ENCODE results near the gene GLYAT.

- TF ChIP-seq POLR2AphosphoS5 (IDR thresholded peaks at IDR 0.05; ENCODE audit: low read depth, low read length) = no peak
- TF ChIP-seq, protein P1, sequence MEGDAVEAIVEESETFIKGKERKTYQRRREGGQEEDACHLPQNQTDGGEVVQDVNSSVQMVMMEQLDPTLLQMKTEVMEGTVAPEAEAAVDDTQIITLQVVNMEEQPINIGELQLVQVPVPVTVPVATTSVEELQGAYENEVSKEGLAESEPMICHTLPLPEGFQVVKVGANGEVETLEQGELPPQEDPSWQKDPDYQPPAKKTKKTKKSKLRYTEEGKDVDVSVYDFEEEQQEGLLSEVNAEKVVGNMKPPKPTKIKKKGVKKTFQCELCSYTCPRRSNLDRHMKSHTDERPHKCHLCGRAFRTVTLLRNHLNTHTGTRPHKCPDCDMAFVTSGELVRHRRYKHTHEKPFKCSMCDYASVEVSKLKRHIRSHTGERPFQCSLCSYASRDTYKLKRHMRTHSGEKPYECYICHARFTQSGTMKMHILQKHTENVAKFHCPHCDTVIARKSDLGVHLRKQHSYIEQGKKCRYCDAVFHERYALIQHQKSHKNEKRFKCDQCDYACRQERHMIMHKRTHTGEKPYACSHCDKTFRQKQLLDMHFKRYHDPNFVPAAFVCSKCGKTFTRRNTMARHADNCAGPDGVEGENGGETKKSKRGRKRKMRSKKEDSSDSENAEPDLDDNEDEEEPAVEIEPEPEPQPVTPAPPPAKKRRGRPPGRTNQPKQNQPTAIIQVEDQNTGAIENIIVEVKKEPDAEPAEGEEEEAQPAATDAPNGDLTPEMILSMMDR (IDR thresholded peaks at IDR 0.05) = no peak
- no peak for TF ChIP-seq REST (IDR thresholded peaks at IDR 0.05; ENCODE audit: insufficient read depth in 1 of 2, low read depth in 2 of 2, low read length in 1 of 2)
- TF ChIP-seq TCF7L2 (IDR thresholded peaks at IDR 0.05; ENCODE audit: low read depth, low read length) = no peak
Measured at GRCh38 chr11:58762284-58763119, 30.8 kb upstream of the GLYAT start.
